HepG2 (cell line): ENCODE data around the gene GSKIP. TPM values are rescaled to one million over a fixed set of nuclear protein-coding genes. Genes with fewer than 3 reads are reported as not detected.

Source experiments
- KLF15 ChIP-seq: sonication (generic); formaldehyde crosslinking; IDR thresholded peaks from 2 replicates; pipeline ENCODE4 v1.8.1; 2023; ENCODE audit warnings: borderline replicate concordance, mild to moderate bottlenecking, inconsistent platforms, missing genetic modification reagents, mixed read lengths
- MBNL3 ChIP-seq: fragments of 250-450 bp; sonication (Bioruptor Pico); conservative IDR thresholded peaks from 2 replicates; pipeline ENCODE4 v1.8.0; 2022; ENCODE audit warnings: mild to moderate bottlenecking, inconsistent platforms
- MXI1 ChIP-seq: IDR thresholded peaks from 3 replicates; pipeline ENCODE4 v1.6.1; 2012; ENCODE audit warnings: low read depth, low read length, inconsistent platforms, borderline replicate concordance
- RAD21 ChIP-seq: fragments of 450-650 bp; formaldehyde crosslinking; IDR thresholded peaks from 2 replicates; pipeline ENCODE4 v1.5.0; 2020; ENCODE audit warnings: mild to moderate bottlenecking
- SMARCC2 ChIP-seq: fragments of 450-650 bp; IDR thresholded peaks from 2 replicates; pipeline ENCODE4 v1.6.1; 2017; ENCODE audit warnings: antibody characterized with exemption, mild to moderate bottlenecking
- WIZ ChIP-seq: sonication (generic); formaldehyde crosslinking; IDR thresholded peaks from 2 replicates; pipeline ENCODE4 v1.5.1; 2020; ENCODE audit warnings: mild to moderate bottlenecking, missing genetic modification reagents
- ZC3H4 ChIP-seq: sonication (generic); formaldehyde crosslinking; IDR thresholded peaks from 2 replicates; pipeline ENCODE4 v1.4.0; 2020; ENCODE audit warnings: missing genetic modification reagents, borderline replicate concordance
- ZFX ChIP-seq: sonication (generic); formaldehyde crosslinking; IDR thresholded peaks from 2 replicates; pipeline ENCODE4 v1.4.0; 2020; ENCODE audit warnings: mild to moderate bottlenecking, low read depth, missing genetic modification reagents, moderate library complexity
- ZNF17 ChIP-seq: sonication (generic); formaldehyde crosslinking; IDR thresholded peaks from 2 replicates; pipeline ENCODE4 v1.5.0; 2020; ENCODE audit warnings: mild to moderate bottlenecking, missing genetic modification reagents
- ZNF441 ChIP-seq: sonication (generic); formaldehyde crosslinking; IDR thresholded peaks from 2 replicates; pipeline ENCODE4 v1.7.0; 2021; ENCODE audit warnings: missing genetic modification reagents, borderline replicate concordance
- ZNF484 ChIP-seq: sonication (generic); formaldehyde crosslinking; IDR thresholded peaks from 2 replicates; pipeline ENCODE4 v1.5.1; 2020; ENCODE audit warnings: mild to moderate bottlenecking, low read depth, missing genetic modification reagents, borderline replicate concordance
- ZNF501 ChIP-seq: sonication (generic); formaldehyde crosslinking; IDR thresholded peaks from 2 replicates; pipeline ENCODE4 v1.5.1; 2020; ENCODE audit warnings: mild to moderate bottlenecking, moderate library complexity, missing genetic modification reagents
- ZNF547 ChIP-seq: sonication (generic); formaldehyde crosslinking; IDR thresholded peaks from 2 replicates; pipeline ENCODE4 v1.5.1; 2020; ENCODE audit warnings: mild to moderate bottlenecking, missing genetic modification reagents
- ZNF616 ChIP-seq: sonication (generic); formaldehyde crosslinking; IDR thresholded peaks from 2 replicates; pipeline ENCODE4 v1.5.0; 2020; ENCODE audit warnings: low read depth, mild to moderate bottlenecking, missing genetic modification reagents
- ZNF678 ChIP-seq: sonication (generic); formaldehyde crosslinking; IDR thresholded peaks from 2 replicates; pipeline ENCODE4 v1.4.0; 2020; ENCODE audit warnings: mild to moderate bottlenecking, missing genetic modification reagents
- ZNF75D ChIP-seq: sonication (generic); formaldehyde crosslinking; IDR thresholded peaks from 2 replicates; pipeline ENCODE4 v1.8.1; 2023; ENCODE audit warnings: missing genetic modification reagents, mild to moderate bottlenecking, borderline replicate concordance
- ZNF841 ChIP-seq: sonication (generic); formaldehyde crosslinking; IDR thresholded peaks from 2 replicates; pipeline ENCODE4 v1.8.1; 2023; ENCODE audit warnings: missing genetic modification reagents, borderline replicate concordance
- ZSCAN25 ChIP-seq: sonication (generic); formaldehyde crosslinking; IDR thresholded peaks from 2 replicates; pipeline ENCODE4 v1.8.0; 2022; ENCODE audit warnings: mild to moderate bottlenecking, missing genetic modification reagents
- polyA plus RNA-seq, 8 experiments: library from polyadenylated mRNA; depleted of rRNA in 3 of 8; stranded (reverse) in 7 of 8; unstranded in 1 of 8; fragments of >200 nt; fragmentation: Illumina TruSeq in 4 of 8; extraction: Trizol in 4 of 8; gene quantifications; 2 replicates each; pipeline versions ENCODE4 v1.2.1 to v1.2.3, GENCODE V29; 2011 to 2016; ENCODE audit warnings: low read depth in 4 of 8, missing spikeins in 1 of 8, mixed read lengths in 1 of 8; ENCODE audit not compliant: insufficient read depth in 1 of 8
- total RNA-seq, 5 experiments: library from RNA; depleted of rRNA; stranded (reverse); fragments of >200 nt; fragmentation: Illumina TruSeq; extraction: Trizol; gene quantifications; 2 replicates each; pipeline ENCODE4 v1.2.3, GENCODE V29; 2016; ENCODE audit warnings: low read depth in 1 of 5
- TF ChIP-seq, protein P1 (sequence below): sonication (generic); formaldehyde crosslinking; conservative IDR thresholded peaks from 2 replicates; pipeline ENCODE4 v1.4.0; 2020; ENCODE audit warnings: missing genetic modification reagents
- TF ChIP-seq, protein P2 (sequence below): sonication (generic); formaldehyde crosslinking; IDR thresholded peaks from 2 replicates; pipeline ENCODE4 v1.5.0; 2020; ENCODE audit warnings: missing genetic modification reagents
- TF ChIP-seq, protein P3 (sequence below): sonication (generic); formaldehyde crosslinking; IDR thresholded peaks from 2 replicates; pipeline ENCODE4 v1.4.0; 2020; ENCODE audit warnings: mild to moderate bottlenecking, missing genetic modification reagents
- TF ChIP-seq, protein P4 (sequence below): IDR thresholded peaks from 2 replicates; pipeline ENCODE4 v1.6.1; 2016; ENCODE audit warnings: missing genetic modification reagents, missing compliant biosample characterization
- TF ChIP-seq, protein P5 (sequence below): sonication (generic); formaldehyde crosslinking; IDR thresholded peaks from 2 replicates; pipeline ENCODE4 v1.4.0; 2020; ENCODE audit warnings: missing genetic modification reagents, borderline replicate concordance

The GSKIP gene
- total and polyA plus RNA-seq, 2 of the 13 experiments (the other 11 are each of a cell fraction or from before 2014, with no cell fraction given), result 12.5 to 27.3 TPM

DNA sequence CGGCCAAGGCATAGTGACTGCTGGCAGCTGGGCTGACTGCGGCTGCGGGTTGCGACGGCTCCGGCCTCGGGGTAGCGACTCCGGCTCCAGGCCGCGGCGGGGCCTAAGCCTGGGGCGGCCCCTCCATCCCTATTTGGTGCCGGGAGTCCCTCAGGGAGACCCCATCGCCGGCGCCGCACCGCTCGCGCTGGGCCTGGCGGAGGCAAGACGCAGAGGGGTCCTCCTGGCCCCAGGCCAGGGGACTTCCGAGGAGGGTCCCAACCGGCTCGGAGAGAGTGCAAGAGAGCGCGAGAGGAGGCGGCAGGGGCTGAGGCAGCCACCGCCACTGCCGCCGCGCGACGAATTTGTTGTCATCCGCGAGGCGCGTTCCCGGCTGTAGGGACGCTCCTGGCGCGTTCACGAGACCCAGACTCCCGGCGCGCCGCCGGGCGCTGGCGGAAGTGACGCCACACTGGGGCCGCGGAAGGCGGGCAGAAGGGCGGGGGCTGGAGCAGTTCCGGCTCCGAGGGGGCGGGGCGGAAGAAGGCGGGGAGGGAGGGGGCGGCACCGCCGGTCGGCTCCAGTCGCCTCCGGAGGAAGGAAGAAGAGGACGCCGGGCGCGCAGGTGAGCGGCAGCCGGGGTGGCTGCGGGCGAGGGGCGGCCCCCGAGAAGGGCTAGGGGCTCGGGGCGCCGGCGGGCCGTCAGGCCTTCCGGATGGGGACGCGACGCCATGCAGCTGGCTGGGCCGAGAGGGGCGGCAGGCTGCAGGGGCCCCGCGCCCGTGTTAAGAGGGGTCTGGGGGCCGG lies at the start of gene GSKIP, which contains the start of gene ATG2B (continued):
- TF ChIP-seq, protein P1, sequence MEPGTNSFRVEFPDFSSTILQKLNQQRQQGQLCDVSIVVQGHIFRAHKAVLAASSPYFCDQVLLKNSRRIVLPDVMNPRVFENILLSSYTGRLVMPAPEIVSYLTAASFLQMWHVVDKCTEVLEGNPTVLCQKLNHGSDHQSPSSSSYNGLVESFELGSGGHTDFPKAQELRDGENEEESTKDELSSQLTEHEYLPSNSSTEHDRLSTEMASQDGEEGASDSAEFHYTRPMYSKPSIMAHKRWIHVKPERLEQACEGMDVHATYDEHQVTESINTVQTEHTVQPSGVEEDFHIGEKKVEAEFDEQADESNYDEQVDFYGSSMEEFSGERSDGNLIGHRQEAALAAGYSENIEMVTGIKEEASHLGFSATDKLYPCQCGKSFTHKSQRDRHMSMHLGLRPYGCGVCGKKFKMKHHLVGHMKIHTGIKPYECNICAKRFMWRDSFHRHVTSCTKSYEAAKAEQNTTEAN (CRISPR knock-in tag), result 0 out of 2 replicates have a peak, but pooled peaks have one; percentile 33
- TF ChIP-seq, protein P2, sequence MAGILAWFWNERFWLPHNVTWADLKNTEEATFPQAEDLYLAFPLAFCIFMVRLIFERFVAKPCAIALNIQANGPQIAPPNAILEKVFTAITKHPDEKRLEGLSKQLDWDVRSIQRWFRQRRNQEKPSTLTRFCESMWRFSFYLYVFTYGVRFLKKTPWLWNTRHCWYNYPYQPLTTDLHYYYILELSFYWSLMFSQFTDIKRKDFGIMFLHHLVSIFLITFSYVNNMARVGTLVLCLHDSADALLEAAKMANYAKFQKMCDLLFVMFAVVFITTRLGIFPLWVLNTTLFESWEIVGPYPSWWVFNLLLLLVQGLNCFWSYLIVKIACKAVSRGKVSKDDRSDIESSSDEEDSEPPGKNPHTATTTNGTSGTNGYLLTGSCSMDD (CRISPR knock-in tag), result no peak
- TF ChIP-seq KLF15 (CRISPR knock-in tag) (peak; percentile 55; the same call in 1 of the 2 replicates), ZNF17 (no peak), ZNF547 (no peak), ZNF841 (CRISPR knock-in tag) (no peak), ZNF484 (CRISPR knock-in tag) (no peak), ZSCAN25 (CRISPR knock-in tag) (no peak), ZNF75D (CRISPR knock-in tag) (no peak), ZNF501 (CRISPR knock-in tag) (no peak), WIZ (no peak), ZC3H4 (CRISPR knock-in tag) (no peak), RAD21 (CRISPR knock-in tag) (0 out of 2 replicates have a peak, but pooled peaks have one; percentile 9), ZFX (CRISPR knock-in tag) (peak; percentile 89), ZNF441 (no peak), ZNF678 (CRISPR knock-in tag) (no peak), SMARCC2 (no peak), ZNF616 (CRISPR knock-in tag) (no peak), MXI1 (peak; percentile 78; the same call in 1 of the 3 replicates), MBNL3 (CRISPR knock-in tag) (no peak)
- TF ChIP-seq, protein P3, sequence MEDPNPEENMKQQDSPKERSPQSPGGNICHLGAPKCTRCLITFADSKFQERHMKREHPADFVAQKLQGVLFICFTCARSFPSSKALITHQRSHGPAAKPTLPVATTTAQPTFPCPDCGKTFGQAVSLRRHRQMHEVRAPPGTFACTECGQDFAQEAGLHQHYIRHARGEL, result 0 out of 2 replicates have a peak, but pooled peaks have one; percentile 23
- TF ChIP-seq, protein P4, sequence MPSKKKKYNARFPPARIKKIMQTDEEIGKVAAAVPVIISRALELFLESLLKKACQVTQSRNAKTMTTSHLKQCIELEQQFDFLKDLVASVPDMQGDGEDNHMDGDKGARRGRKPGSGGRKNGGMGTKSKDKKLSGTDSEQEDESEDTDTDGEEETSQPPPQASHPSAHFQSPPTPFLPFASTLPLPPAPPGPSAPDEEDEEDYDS (CRISPR knock-in tag), result peak; percentile 34; the same call in 1 of the 2 replicates
- TF ChIP-seq, protein P5, sequence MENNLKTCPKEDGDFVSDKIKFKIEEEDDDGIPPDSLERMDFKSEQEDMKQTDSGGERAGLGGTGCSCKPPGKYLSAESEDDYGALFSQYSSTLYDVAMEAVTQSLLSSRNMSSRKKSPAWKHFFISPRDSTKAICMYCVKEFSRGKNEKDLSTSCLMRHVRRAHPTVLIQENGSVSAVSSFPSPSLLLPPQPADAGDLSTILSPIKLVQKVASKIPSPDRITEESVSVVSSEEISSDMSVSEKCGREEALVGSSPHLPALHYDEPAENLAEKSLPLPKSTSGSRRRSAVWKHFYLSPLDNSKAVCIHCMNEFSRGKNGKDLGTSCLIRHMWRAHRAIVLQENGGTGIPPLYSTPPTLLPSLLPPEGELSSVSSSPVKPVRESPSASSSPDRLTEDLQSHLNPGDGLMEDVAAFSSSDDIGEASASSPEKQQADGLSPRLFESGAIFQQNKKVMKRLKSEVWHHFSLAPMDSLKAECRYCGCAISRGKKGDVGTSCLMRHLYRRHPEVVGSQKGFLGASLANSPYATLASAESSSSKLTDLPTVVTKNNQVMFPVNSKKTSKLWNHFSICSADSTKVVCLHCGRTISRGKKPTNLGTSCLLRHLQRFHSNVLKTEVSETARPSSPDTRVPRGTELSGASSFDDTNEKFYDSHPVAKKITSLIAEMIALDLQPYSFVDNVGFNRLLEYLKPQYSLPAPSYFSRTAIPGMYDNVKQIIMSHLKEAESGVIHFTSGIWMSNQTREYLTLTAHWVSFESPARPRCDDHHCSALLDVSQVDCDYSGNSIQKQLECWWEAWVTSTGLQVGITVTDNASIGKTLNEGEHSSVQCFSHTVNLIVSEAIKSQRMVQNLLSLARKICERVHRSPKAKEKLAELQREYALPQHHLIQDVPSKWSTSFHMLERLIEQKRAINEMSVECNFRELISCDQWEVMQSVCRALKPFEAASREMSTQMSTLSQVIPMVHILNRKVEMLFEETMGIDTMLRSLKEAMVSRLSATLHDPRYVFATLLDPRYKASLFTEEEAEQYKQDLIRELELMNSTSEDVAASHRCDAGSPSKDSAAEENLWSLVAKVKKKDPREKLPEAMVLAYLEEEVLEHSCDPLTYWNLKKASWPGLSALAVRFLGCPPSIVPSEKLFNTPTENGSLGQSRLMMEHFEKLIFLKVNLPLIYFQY (CRISPR knock-in tag), result no peak
